HuH-7 (cell line): ENCODE measurements around the gene ADAP1.
"Not testable (repeated sequence)": the region's sequence is repeated elsewhere in the genome, so short reads cannot be mapped to it uniquely, and the experiment has no call there.

Experiments used
- DNase-seq: peaks from one replicate; pipeline ENCODE4 v3.0.0; 2011; ENCODE audit warnings: low spot score

The ADAP1 gene

DNA sequence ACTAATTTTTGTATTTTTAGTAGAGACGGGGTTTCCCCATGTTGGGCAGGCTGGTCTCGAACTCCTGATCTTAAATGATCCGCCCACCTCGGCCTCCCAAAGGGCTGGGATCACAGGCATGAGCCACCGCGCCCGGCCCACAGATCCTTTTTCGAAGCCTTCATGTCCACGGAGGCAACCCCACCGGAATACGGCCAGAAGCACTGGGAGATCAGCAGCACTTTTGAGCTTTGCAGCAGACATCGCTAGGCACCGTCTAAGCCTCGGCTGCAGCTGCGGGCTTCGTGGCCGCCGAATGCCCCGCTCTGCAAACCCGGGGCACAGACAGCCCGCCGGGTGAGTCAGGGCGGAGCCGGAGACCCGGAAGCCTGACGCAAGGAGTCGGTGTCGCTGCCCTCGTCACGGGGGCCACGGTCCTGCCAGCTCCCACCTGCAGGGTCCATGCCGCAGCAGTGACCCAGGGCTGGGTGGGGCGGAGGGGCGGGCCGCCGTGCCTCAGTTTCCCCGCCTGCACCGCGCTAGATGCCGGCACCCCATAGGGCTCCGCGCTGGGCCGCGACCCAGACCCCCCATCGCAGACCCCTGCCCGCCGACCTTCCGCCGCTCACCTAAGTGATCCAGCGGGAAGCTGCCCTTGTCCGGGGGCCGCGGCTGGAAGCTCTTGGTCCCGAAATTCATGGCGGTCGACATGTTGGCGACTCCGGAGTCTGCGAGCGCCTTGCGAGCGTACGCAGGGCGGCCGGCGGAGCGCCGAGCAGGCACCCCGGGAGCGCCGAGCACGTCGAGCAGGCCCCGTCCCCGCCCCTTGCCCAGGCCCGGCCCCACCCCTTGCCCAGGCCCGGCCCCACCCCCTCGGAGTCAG is 20.6 kb upstream of the ADAP1 start, which contains the start of gene COX19:
Gene COX19 (minus strand): TSS at position 730 of the 862 bp plus-strand sequence. CDS start 40 bp downstream, at position 690.
- DNase-seq = peak; percentile 80

DNA sequence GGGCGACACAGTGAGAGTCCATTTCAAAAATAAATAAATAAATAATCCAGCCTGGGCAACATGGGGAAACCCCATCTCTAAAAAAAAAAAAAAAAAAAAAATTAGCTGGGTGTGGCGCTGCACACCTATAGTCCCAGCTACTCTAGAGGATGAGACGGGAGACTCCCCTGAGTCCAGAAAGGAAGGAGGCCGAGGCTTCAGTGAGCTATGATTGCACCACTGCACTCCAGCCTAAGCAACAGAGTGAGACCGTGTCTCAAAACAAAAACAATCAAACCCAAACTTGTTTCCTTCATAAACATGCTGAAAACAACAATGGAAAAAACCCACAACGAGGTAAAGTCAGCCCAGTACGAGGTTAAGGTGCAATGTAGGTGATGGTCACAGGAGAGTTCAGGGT is 19.7 kb upstream of the ADAP1 start:
- no peak for DNase-seq

DNA sequence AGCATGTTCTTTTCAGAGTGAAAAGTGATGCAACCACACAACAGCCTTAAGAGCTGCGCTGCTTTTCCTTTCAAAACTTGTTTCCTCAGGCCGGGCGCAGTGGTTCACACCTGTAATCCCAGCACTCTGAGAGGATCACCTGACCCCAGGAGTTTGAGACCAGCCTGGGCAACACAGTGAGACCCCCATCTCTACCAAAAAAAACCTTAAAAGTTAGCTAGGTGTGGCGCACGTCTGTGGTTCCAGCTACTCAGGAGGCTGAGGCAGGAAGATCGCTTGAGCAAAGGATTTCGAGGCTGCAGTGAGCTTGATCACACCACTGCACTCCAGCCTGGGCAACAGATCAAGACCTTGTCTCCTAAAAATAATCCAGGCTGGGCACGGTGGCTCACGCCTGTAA is 18.8 kb upstream of the ADAP1 start:
- no peak for DNase-seq

DNA sequence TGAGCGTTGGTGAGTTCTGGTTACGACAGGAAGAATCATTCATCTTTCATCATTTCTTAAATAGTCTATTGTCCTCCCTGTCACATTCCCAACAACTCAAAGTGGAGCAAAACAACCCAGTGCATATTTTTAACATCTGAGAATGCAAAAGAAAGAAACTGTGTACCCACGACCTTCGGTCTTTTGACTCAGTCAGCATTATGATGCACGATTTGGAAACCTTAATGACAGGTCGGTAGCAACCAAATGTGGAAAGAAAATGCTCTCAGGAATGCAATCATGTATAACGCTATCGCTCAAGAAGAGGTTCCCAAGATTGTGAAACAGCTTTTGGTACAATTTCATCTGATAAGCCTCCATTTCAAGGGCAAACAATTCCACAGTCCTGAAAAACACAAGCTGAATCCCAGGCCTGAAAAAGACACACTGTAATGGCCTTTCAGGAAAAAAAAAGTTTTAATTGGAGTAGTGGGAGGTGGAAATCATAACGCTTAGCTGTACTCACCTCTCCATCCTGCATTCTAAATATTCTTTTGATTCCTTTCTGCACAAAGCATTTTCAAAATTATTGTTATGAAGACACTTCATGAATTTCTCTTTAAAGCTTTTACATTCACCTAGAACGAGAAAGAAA is 18.3 kb upstream of the ADAP1 start:
- peak; percentile 70 for DNase-seq

DNA sequence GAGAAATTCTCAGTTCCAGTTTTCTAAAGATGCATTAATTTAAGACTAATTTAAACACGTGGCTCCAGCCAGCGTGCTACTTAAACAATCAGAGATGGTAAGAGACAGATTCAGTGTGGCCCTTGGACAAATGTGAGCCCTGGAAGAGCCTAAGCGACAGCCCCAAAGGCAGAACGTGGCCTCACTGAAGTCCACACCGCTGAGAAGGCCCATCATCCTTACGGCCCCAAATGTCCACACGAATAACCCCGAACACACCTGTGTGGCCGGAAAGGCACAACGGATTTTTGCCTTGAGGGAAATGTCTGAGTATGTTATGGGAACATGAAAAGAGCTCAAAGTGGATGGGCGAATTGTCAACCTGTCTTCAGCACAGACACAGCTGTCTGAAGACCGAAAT is 17.6 kb upstream of the ADAP1 start:
- DNase-seq = no peak

DNA sequence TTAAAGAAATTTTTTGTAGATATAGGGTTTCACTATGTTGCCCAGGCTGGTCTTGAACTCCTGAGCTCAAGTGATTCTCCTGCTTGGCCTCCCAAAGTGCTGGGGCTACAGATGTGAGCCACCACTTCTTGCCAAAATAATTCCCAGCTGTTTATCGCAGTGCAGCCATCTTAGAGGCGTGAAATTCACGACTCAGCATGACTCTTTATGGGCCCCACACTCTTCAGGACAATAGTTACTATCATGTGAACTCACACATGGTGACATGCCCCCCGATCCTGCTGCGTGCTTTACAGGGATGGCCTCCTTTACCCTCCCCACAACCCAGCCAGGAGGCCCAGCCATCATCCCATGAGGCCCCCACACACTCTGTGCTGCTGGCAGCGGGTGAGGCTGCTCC is 16.3 kb upstream of the ADAP1 start:
- no peak for DNase-seq

DNA sequence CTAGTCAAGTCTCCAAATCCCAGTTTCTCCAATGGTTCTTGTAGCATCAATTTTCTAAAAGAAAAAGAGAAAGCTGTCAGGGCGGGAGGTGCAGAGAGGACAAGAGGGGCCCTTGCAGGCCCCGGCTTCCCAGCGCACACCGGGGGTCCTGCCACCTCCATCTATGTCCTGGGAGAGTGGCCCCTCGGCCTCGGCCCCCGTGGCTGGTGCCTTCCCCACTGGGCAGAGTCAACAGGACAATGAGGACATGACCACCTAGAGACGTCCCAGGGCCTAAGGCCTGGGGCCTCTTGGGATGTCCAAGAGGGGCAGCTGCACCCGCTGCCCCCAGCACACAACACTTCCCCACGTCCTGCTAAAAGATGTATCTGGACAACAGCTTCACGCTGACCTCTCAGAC is 14.9 kb upstream of the ADAP1 start:
- no peak for DNase-seq

DNA sequence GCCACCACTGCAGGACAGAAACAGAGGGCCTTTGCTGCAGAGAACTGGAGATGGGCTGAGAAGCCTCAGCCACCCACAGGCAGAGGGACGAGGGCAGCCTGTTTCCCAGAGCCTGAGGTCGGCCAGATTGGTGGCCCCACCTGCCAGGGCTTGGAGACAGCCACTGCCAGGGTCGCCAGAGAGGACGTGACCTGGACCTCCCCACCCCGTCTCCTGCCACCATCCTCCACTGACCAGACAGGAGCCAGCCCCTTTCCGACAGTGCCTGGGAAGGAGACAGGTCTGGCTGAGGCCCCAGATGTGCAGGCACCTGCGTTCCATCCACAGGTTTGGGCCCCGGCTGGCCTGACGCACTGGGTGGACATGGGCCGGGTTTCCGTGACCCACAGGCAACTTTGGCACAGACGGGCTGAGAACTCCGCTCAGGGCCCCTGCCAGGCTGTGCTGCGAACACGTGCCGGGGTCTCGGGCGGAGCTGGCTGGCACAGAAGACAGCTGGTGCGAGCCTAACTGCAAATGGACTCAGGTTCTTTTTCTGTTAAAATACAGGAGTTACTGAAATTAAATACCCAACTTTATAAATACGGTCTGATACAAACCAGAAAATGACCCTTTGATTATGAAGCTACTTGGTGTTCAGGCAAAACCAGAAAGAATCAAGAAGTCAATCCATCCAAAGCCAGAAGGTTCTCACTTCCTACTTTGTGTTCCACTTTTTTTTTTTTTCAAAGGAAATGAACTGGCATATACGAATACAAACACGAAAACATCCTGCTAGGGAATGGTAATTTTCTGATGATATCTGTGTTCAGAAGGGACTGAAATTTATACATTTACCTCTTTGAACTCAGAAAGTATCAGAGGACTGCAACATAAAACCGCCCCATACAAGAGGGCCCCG is 14.0 kb upstream of the ADAP1 start:
- DNase-seq = no peak

DNA sequence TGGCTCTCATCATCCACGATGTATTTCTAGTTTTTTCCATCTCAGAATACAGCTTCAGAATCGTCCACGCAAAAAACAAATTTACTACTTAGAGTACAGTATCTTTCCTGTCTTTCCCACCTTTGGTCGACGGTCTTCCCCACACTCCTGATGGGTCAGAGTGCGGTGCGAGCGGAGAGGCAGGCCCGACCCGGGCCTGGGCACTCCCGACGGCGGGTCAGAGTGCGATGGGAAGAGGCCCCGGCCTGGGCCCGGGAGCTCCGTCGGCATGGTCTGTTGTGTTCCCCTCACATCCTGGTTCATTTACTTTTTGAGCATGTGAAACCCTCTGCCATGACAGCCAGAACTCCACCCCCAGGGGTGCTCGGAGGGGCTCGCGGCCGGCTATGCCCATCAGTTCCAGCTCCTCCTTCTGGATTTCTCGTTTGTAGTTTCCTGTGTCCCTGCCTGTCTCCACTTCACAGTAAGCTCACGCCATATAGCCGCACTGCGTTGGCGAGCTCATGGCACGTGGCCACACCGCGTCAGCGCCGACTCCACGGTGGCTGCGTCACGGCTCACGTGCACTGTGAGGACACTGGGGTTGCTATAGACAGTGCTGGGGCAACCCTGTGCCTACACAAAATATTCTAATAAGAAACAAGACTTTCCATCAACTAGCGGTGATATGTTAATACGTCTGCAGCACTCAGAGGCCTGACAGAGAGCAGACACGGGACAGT is 13.0 kb upstream of the ADAP1 start:
- DNase-seq = no peak

DNA sequence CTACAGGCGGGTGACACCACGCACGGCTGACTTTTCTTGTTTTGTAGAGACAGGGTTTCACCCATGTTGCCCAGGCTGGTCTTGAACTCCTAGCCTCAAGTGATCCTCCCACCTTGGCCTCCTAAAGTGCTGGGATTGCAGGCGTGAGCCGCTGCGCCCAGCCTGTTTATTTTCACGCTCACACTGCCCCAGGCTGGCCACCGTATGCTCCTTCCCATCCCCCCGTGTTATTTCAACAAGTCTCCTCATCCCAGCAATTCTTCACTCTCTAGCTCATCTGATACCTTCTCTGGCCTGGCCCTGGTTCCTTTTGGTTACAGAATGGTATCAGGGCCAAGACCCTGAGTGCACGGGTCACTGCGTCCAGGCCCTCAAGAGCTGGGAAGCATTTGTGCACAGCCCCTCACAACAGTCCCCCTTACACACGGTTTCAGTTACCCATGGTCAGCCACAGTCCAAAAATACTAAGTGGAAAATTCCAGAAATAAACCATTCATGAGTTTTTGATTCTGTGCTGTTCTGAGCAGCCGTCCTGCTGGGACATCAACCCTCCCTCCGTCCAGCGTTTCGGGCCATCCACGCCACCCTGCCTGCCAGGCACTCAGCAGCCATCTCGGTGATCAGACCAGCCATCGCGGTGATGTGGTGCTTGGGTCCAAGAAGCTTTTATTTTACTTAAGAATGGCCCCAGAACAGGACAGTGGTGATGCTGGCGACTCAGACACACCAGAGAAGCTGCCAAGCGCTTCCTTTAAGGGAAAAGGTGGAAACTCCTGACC is 12.0 kb upstream of the ADAP1 start:
- DNase-seq = no peak

DNA sequence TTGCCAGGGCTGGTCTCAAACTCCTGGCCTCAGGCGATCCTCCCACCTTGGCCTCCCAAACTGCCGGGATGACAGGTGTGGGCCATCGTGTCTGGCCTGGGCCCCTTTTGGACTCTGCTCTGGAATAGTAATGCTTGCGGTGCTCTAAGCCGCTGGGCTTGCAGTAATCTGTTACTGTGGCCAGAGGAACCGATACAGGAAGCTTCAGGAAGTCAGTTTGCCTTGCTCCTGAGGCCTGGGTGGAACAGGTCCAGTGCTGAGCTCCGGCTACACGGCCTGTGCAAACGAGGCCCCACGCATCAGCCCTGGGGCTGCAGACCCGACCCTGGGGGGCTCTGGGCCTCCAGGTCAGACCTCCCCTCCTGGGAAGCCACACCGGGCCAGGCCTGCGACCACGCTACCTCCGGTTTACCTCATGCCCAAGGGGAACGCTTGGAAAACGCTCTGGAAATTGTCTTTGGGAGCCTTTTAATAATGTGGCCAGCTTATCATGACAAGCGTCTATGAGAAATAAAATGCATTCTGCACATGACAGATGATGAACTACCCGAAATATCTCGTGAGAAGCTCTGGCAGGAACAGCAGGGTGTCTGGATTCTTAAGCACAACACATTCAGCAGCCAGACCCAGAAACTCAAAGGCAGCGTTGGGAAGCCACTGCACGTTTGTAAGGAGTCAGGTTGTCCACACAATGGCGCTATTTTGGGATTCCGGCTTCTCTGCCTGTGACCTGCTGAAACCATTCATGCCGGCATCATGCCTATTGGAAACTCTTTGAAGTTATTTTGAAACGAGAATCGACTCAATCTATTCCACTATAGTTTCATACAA is 10.1 kb upstream of the ADAP1 start:
- DNase-seq = peak; percentile 78

DNA sequence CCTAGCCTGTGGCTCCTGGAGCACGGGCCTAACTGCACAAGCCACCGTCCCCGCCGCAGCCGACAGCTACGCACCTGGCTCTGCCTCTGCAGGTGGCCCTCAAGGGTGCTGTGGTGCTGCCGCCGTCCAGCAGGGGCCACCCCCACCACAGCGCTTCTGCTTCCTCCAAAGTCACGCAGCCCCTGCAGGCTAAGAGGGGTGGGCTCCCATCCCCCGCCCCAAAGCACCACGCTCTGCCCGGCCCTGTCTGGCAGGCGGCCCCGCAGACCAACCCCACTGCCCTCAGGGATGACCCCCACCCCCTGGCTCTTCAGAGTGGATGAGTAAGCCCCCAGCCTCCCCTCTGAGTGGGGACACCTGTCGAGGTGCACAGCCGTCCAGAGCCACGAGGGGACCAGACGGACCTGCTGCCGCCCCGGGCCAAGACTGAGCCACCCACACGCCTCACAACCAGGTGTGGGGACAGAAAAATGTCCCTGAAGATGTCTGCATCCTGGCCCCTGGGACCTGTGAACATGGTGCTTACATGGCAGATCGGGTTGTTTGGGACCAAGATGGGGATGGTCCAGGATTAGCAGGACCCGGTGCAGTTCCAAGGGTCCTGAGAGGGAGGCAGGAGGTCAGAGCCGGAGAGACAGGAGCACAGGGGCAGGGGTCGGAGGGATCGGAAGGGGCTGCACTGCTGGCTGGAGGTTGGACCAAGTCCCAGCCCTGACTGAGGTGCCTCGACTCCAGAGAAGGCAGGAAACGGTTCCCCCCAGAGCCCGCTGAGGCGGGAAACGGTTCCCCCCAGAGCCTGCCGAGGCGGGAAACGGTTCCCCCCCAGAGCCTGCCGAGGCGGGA is 9.0 kb upstream of the ADAP1 start:
- DNase-seq = no peak

DNA sequence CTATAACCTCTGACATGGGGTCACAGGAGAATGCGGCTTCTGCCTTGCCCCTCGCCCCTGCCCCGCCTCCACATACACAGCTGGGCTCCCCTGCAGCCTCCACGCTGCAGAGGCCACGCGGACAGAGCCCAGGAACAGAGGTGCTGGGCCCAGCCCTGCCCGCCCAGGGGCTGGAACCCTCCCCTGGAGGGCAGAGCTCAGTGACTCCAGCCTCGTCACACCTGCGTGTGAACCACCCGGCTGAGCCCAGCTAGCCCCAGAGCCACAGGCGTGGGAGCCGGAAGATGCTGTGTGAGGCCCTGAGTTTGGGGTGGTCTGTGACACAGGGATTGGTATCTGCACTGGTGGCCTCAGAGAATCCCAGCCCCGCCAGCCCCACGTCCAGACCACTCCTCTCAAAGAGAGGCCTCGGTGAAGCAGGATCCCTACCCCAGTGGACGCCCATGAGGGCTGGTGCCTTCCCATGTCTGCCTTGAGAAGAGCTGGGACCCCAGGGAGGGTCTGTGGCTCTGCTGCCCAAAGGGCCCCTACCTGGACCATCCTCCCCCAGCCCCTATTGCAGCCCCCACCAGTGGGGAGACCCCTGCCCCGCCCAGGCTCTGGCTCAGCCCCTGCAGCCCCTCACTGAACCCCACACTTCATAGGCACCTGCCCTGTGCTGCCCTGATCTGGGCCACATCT is 8.1 kb upstream of the ADAP1 start:
- DNase-seq = no peak

DNA sequence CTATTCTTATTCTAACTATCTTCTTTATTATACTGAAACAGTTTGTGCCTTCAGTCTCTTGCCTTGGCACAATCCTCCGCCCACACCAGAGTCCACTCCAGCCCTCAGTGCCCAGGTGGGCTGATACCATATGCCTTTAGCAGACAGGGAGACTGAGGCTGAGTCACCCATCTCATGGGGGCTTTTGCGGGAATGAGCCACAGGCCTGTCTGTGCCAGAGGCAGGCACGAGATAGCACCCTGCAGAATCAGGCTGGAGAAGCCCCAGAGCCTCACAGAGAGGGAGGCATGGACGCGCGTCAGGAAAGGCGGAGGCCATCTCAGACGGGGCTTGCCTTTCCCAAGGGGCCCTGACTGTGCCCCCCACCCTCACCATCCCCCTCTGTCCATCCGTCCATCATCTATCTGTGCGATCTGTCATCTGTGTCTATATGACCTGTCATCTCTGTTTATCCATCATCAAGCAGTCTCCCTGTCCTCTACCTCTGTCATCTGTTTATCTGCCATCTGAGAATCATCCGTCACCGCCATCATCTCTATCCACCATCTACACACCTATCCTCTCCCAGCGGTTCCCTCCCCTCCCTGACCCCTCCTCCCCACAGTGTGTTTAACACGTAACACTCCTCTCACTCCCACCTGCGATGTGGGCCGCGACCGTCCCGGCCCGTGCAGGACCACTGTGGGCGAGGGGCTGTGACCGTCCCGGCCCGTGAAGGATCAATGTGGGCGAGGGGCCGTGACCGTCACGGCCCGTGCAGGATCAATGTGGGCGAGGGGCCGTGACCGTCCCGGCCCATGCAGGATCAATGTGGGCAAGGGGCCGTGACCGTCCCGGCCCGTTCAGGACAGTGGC is 7.3 kb upstream of the ADAP1 start:
- DNase-seq = no peak

DNA sequence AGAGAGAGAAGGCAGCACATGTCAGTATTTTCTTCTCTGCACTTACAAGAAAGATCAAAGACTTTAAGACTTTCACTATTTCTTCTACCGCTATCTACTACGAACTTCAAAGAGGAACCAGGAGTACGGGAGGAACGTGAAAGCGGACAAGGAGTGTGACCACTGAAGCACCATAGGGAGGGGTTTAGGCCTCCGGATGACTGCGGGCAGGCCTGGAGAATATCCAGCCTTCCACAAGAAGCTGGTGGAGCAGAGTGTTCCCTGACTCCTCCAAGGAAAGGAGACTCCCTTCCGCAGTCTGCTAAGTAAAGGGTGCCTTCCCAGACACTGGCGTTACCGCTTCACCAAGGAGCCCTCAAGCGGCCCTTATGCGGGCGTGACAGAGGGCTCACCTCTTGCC is 6.5 kb upstream of the ADAP1 start:
- DNase-seq = not testable (repeated sequence)

DNA sequence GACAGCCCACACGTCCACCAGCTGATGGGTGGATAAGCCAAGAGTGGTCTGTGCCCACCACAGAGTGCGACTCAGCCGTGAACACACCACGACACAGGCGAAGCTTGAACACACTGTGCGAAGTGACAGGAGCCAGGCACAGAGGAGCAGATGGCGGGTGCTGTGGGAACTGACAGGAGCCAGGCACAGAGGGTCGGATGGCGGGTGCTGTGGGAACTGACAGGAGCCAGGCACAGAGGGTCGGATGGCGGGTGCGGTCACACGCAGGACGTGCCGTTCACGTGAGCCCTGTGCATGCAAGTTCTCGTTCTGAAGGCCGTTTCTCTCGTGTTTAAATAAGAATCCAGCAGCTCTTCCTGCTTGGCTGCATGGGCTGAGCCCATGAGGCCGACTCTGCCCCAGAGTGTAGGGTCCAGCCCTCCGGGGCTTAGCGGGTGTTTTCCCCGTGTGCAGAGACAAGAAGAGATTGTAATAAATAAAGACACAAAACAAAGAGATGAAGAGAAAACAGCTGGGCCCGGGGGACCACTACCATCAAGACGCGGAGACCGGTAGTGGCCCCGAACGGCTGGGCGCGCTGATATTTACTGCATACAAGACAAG is 5.9 kb upstream of the ADAP1 start:
- DNase-seq = no peak

DNA sequence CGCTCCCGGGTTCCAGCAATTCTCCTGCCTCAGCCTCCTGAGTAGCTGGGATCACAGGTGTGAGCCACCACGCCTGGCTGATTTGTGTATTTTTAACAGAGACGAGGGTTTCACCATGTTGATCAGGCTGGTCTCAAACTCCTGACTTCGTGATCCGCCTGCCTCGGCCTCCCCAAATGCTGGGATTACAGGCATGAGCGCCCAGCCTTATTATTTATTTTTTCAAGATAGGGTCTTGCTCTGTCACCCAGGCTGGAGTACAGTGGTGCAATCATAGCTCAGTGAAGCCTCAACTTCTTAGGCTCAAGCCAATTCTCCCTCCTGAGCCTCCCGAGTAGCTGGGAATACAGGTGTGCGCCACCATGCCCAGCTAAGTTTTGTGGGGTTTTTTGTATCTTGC is 5.3 kb upstream of the ADAP1 start:
- DNase-seq = not testable (repeated sequence)
